K562 (cell line): Measurements from ENCODE around the gene TFPI. TPM values are rescaled to one million over a fixed set of nuclear protein-coding genes. Genes with fewer than 3 reads are reported as not detected.

Source experiments
- BCOR ChIP-seq: fragments of 450-650 bp; IDR thresholded peaks from 2 replicates; pipeline ENCODE4 v1.6.1; 2016
- CEBPB ChIP-seq: fragments of 450-650 bp; IDR thresholded peaks from 2 replicates; pipeline ENCODE4 v1.6.1; 2016; ENCODE audit warnings: missing genetic modification characterization, missing compliant biosample characterization
- HMG20A ChIP-seq: fragments of 450-650 bp; formaldehyde crosslinking; conservative IDR thresholded peaks from 2 replicates; pipeline ENCODE4 v1.4.0; 2020; ENCODE audit warnings: mild to moderate bottlenecking, mixed read lengths
- HNRNPL ChIP-seq: fragments of 200-400 bp; formaldehyde crosslinking; IDR thresholded peaks from 2 replicates; pipeline ENCODE4 v1.6.1; 2017; ENCODE audit warnings: low read depth, mild to moderate bottlenecking, low read length
- MYBL2 ChIP-seq, 2 experiments: fragments of 450-650 bp in 1 of 2; sonication (generic) in 1 of 2; formaldehyde crosslinking in 1 of 2; IDR thresholded peaks; 2 replicates each; pipeline versions ENCODE4 v1.6.1 to v1.8.1; 2017 to 2022; ENCODE audit warnings: borderline replicate concordance in 1 of 2, inconsistent platforms in 1 of 2, low read depth in 1 of 2, mild to moderate bottlenecking in 1 of 2, missing genetic modification reagents in 1 of 2, moderate library complexity in 1 of 2
- POLR2B ChIP-seq: fragments of 450-650 bp; IDR thresholded peaks from 2 replicates; pipeline ENCODE4 v1.6.1; 2018; ENCODE audit warnings: low read depth; ENCODE audit not compliant: partially characterized antibody
- PURB ChIP-seq: sonication (generic); formaldehyde crosslinking; IDR thresholded peaks from 2 replicates; pipeline ENCODE4 v1.9.0; 2021; ENCODE audit warnings: low read depth, mild to moderate bottlenecking, missing genetic modification reagents
- TGIF2 ChIP-seq: sonication (generic); formaldehyde crosslinking; IDR thresholded peaks from 2 replicates; pipeline ENCODE4 v1.8.1; 2022; ENCODE audit warnings: mild to moderate bottlenecking, missing genetic modification reagents, moderate library complexity
- ZNF324 ChIP-seq: fragments of 250-450 bp; sonication (Bioruptor Pico); IDR thresholded peaks from 2 replicates; pipeline ENCODE4 v1.4.0; 2020; ENCODE audit warnings: mild to moderate bottlenecking
- ZSCAN32 ChIP-seq: fragments of 450-650 bp; formaldehyde crosslinking; IDR thresholded peaks from 2 replicates; pipeline ENCODE4 v1.4.0; 2020; ENCODE audit warnings: mild to moderate bottlenecking, moderate library complexity
- polyA plus RNA-seq, 8 experiments: library from polyadenylated mRNA; depleted of rRNA in 4 of 8; stranded (reverse) in 5 of 8; unstranded in 3 of 8; fragments of >200 nt; fragmentation: Nextera tagmentation in 2 of 8; fragmentation: Illumina TruSeq in 1 of 8; extraction: Ambion mirVana in 2 of 8; extraction: Trizol in 1 of 8; gene quantifications; 2 replicates each; pipeline versions ENCODE4 v1.2.1 to v1.2.3, GENCODE V29; 2011 to 2014; ENCODE audit warnings: inconsistent platforms in 1 of 8, missing spikeins in 1 of 8
- total RNA-seq, 7 experiments: library from RNA; depleted of rRNA in 6 of 7; stranded (reverse); fragments of >200 nt in 6 of 7; fragmentation: Illumina TruSeq in 2 of 7; extraction: Trizol in 2 of 7; gene quantifications; 2 replicates each; pipeline versions ENCODE4 v1.2.1 to v1.2.3, GENCODE V29; 2011 to 2021; ENCODE audit warnings: low replicate concordance in 1 of 7
- TF ChIP-seq, protein P1 (sequence below): fragments of 150-350 bp; IDR thresholded peaks from 2 replicates; pipeline ENCODE4 v1.6.1; 2014; ENCODE audit warnings: low read depth, mild to moderate bottlenecking, low read length, borderline replicate concordance
- TF ChIP-seq, protein P2 (sequence below): sonication (generic); formaldehyde crosslinking; IDR thresholded peaks from 2 replicates; pipeline ENCODE4 v1.8.1; 2023; ENCODE audit warnings: mild to moderate bottlenecking, missing genetic modification reagents
- TF ChIP-seq, protein P3 (sequence below): fragments of 450-650 bp; IDR thresholded peaks from one replicate; pipeline ENCODE4 v1.6.1; 2018; ENCODE audit warnings: mild to moderate bottlenecking, moderate library complexity; ENCODE audit not compliant: partially characterized antibody
- TF ChIP-seq, protein P4 (sequence below), 2 experiments: IDR thresholded peaks; 2 replicates each; pipeline ENCODE4 v1.6.1; 2012; ENCODE audit warnings: improper control_type of control experiment in 2 of 2, low read depth in 2 of 2, low read length in 2 of 2, borderline replicate concordance in 1 of 2
- TF ChIP-seq, protein P5 (sequence below): IDR thresholded peaks from 2 replicates; pipeline ENCODE4 v1.6.1; 2016; ENCODE audit warnings: missing genetic modification characterization, missing compliant biosample characterization

TFPI gene
- total and polyA plus RNA-seq, 9 of the 15 experiments (the other 6 are each of a cell fraction or from before 2014, with no cell fraction given) = 53.5 to 219 (median 100) TPM

DNA sequence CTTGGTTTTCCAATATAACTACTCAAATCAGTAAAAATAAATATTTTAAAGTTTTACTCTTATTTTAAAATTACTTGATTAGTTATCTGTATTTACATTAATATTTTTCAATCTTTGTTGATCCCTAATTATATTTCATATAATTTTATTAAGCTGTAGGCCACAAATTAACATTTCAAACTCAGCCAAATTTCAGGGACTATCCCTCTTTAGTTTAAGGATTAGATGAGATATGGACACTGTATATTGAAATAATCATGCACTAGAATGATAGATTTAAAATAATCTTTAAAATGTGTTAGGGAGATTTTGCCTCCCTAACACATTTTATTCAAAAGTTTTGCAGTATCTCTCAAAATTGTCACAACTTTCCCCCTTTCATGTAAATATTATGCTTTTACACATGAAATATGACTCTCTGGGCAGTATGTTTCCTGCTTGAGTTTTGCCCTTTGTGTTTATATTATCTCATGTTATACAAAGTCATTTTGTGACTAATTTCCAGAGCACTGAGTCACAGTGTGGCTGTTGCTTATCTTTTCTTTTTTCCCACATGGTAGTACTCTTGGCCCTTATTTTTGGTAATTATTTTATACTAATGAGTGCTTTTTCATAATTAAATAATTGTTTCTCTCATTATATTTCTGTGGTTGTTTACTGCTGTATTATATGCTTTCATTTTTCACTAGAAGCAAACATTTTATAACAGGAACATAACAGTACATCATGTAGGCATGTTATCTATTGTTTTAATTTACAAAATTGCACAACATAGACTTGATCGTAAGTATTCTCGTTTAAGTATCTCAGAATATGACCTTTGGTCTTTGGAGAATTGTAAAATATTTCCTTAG lies 1.2 kb downstream of the TFPI start (continued):
- TF ChIP-seq, protein P1, sequence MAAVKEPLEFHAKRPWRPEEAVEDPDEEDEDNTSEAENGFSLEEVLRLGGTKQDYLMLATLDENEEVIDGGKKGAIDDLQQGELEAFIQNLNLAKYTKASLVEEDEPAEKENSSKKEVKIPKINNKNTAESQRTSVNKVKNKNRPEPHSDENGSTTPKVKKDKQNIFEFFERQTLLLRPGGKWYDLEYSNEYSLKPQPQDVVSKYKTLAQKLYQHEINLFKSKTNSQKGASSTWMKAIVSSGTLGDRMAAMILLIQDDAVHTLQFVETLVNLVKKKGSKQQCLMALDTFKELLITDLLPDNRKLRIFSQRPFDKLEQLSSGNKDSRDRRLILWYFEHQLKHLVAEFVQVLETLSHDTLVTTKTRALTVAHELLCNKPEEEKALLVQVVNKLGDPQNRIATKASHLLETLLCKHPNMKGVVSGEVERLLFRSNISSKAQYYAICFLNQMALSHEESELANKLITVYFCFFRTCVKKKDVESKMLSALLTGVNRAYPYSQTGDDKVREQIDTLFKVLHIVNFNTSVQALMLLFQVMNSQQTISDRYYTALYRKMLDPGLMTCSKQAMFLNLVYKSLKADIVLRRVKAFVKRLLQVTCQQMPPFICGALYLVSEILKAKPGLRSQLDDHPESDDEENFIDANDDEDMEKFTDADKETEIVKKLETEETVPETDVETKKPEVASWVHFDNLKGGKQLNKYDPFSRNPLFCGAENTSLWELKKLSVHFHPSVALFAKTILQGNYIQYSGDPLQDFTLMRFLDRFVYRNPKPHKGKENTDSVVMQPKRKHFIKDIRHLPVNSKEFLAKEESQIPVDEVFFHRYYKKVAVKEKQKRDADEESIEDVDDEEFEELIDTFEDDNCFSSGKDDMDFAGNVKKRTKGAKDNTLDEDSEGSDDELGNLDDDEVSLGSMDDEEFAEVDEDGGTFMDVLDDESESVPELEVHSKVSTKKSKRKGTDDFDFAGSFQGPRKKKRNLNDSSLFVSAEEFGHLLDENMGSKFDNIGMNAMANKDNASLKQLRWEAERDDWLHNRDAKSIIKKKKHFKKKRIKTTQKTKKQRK = no peak
- TF ChIP-seq POLR2B (peak; percentile 56), ZNF324 (no peak), BCOR (no peak), TGIF2 (no peak), HNRNPL (no peak), ZSCAN32 (no peak), MYBL2 (IDR thresholded peaks at IDR 0.05; ENCODE audit: low read depth) (no peak), MYBL2 (CRISPR knock-in tag; IDR thresholded peaks at IDR 0.05; ENCODE audit: borderline replicate concordance) (no peak), CEBPB (tag) (peak; percentile 96), HMG20A (CRISPR knock-in tag) (no peak), PURB (CRISPR knock-in tag) (no peak)
- TF ChIP-seq, protein P2, sequence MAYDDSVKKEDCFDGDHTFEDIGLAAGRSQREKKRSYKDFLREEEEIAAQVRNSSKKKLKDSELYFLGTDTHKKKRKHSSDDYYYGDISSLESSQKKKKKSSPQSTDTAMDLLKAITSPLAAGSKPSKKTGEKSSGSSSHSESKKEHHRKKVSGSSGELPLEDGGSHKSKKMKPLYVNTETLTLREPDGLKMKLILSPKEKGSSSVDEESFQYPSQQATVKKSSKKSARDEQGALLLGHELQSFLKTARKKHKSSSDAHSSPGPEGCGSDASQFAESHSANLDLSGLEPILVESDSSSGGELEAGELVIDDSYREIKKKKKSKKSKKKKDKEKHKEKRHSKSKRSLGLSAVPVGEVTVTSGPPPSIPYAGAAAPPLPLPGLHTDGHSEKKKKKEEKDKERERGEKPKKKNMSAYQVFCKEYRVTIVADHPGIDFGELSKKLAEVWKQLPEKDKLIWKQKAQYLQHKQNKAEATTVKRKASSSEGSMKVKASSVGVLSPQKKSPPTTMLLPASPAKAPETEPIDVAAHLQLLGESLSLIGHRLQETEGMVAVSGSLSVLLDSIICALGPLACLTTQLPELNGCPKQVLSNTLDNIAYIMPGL = no peak
- TF ChIP-seq, protein P3, sequence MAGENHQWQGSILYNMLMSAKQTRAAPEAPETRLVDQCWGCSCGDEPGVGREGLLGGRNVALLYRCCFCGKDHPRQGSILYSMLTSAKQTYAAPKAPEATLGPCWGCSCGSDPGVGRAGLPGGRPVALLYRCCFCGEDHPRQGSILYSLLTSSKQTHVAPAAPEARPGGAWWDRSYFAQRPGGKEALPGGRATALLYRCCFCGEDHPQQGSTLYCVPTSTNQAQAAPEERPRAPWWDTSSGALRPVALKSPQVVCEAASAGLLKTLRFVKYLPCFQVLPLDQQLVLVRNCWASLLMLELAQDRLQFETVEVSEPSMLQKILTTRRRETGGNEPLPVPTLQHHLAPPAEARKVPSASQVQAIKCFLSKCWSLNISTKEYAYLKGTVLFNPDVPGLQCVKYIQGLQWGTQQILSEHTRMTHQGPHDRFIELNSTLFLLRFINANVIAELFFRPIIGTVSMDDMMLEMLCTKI = no peak
- TF ChIP-seq, protein P4, sequence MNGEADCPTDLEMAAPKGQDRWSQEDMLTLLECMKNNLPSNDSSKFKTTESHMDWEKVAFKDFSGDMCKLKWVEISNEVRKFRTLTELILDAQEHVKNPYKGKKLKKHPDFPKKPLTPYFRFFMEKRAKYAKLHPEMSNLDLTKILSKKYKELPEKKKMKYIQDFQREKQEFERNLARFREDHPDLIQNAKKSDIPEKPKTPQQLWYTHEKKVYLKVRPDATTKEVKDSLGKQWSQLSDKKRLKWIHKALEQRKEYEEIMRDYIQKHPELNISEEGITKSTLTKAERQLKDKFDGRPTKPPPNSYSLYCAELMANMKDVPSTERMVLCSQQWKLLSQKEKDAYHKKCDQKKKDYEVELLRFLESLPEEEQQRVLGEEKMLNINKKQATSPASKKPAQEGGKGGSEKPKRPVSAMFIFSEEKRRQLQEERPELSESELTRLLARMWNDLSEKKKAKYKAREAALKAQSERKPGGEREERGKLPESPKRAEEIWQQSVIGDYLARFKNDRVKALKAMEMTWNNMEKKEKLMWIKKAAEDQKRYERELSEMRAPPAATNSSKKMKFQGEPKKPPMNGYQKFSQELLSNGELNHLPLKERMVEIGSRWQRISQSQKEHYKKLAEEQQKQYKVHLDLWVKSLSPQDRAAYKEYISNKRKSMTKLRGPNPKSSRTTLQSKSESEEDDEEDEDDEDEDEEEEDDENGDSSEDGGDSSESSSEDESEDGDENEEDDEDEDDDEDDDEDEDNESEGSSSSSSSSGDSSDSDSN (IDR thresholded peaks at IDR 0.05; ENCODE audit: borderline replicate concordance in 1 of 2, low read depth in 2 of 2, low read length in 2 of 2) = no peak
- TF ChIP-seq, protein P5, sequence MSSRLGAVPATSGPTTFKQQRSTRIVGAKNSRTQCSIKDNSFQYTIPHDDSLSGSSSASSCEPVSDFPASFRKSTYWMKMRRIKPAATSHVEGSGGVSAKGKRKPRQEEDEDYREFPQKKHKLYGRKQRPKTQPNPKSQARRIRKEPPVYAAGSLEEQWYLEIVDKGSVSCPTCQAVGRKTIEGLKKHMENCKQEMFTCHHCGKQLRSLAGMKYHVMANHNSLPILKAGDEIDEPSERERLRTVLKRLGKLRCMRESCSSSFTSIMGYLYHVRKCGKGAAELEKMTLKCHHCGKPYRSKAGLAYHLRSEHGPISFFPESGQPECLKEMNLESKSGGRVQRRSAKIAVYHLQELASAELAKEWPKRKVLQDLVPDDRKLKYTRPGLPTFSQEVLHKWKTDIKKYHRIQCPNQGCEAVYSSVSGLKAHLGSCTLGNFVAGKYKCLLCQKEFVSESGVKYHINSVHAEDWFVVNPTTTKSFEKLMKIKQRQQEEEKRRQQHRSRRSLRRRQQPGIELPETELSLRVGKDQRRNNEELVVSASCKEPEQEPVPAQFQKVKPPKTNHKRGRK (tag) = no peak
